Measurements from ENCODE around the gene PCGF1.
"Not testable (repeated sequence)": the region's sequence is repeated elsewhere in the genome, so short reads cannot be mapped to it uniquely, and the experiment has no call there.

Gene PCGF1

GRCh38 chr2:74472086-74472944, 35.2 kb downstream of the PCGF1 start, which contains the start of gene MRPL53:
TSS of gene MRPL53 (minus strand) at chr2:74472680. CDS start at chr2:74472660, 20 bp downstream.
- peak; percentile 60 to 95 (median 86) for DNase-seq

GRCh38 chr2:74471332-74472065, 36.0 kb downstream of the PCGF1 start:
- no peak for DNase-seq

- DNase-seq = not testable (repeated sequence)
These were observed 36.8 kb downstream of the PCGF1 start for GRCh38 chr2:74470742-74471141.

GRCh38 chr2:74464406-74464805, 43.1 kb downstream of the PCGF1 start:
- no peak for DNase-seq

GRCh38 chr2:74462786-74463105, 44.7 kb downstream of the PCGF1 start:
- DNase-seq = no peak

- DNase-seq = no peak
These were observed 45.3 kb downstream of the PCGF1 start for GRCh38 chr2:74462054-74462785.

- no peak for DNase-seq
These were observed 46.1 kb downstream of the PCGF1 start for GRCh38 chr2:74461187-74462053.

- DNase-seq = not testable (repeated sequence)
These were observed 47.3 kb downstream of the PCGF1 start for GRCh38 chr2:74460187-74460586.

- DNase-seq = not testable (repeated sequence)
These were observed 47.9 kb downstream of the PCGF1 start for GRCh38 chr2:74459503-74460118.

- no peak for DNase-seq
These were observed 48.5 kb downstream of the PCGF1 start for GRCh38 chr2:74458938-74459363.

- DNase-seq = peak; percentile 89 to 100 (median 99)
These were observed 49.2 kb downstream of the PCGF1 start, which contains the start of gene WBP1 for GRCh38 chr2:74458132-74458937. TSS of gene WBP1 (plus strand) at chr2:74458438. CDS start at chr2:74458603, 165 bp downstream.

GRCh38 chr2:74457549-74458131, 49.9 kb downstream of the PCGF1 start:
- peak in 5 of 14 donors; percentile 63 to 80 (median 76) for DNase-seq

GRCh38 chr2:74457129-74457548, 50.4 kb downstream of the PCGF1 start:
- no peak for DNase-seq

Measured in C1 segment of cervical spinal cord (tissue), 14 donors.